Left kidney (tissue), 2 donors: ENCODE results near the gene PSMB3. TPM values are rescaled to one million over a fixed set of nuclear protein-coding genes. Genes with fewer than 3 reads are reported as not detected.
"Not testable (repeated sequence)": the region's sequence is repeated elsewhere in the genome, so short reads cannot be mapped to it uniquely, and the experiment has no call there.

Experiments
- DNase-seq: peaks from one replicate; pipeline ENCODE4 v3.0.0-alpha.2; 2013
- polyA plus RNA-seq: library from polyadenylated mRNA; unstranded; fragments of 120-200 nt; gene quantifications from one replicate; pipeline ENCODE4 v1.2.1, GENCODE V29; 2013; ENCODE audit not compliant: insufficient read length

The PSMB3 gene
- polyA plus RNA-seq, 1 donor, result 112 TPM

DNA sequence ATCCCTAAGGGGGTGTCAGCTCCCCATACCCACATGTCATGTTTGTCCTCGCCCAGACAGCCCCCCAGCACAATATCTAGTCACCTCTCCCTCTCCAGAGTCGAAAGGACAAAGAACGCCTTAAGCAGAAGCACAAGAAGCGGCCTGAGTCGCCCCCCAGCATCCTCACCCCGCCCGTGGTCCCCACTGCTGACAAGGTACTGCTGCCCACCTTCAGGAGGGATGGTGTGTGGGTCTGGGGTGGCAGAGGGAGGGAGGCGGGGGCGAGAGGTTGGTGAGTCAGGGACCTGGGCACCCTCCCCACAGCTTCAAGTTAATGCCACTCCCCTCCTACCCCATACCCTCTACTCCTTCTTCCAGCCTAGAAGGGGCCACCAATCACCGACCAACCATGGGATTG, 39.9 kb upstream of the PSMB3 start:
- DNase-seq, result no peak

DNA sequence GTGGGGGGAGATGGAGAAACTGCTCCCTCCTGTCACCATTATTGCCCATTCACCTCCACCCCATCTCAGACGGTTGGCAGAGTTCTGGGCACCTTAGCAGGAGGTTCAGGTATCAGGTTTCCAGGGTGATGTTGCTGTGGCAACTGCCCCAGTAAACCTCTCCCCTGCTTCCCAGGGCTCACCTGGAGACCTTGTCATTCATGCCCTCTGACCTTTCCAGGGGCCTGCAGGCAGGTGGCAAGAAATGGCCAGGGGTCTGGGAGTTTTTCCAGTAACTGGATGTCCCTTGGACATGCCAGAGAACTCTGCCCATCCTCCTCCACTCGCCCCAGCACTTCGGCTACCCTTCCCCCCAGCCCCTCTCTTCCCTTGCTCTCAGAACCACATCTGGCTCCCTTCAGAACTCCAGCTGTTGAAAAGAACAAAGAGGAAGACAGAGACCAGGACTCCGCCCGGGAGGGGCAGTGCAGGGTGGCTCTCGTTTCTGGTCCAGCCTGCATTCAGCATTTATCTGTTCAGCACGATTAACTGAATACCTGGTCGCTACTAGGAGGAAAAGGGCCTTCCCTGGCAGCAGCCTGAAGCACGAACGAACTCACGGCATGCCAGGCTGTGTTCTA, 39.0 kb upstream of the PSMB3 start:
- DNase-seq, result no peak

GRCh38 chr17:38715216-38715943, 37.2 kb upstream of the PSMB3 start:
- DNase-seq, result no peak

DNA sequence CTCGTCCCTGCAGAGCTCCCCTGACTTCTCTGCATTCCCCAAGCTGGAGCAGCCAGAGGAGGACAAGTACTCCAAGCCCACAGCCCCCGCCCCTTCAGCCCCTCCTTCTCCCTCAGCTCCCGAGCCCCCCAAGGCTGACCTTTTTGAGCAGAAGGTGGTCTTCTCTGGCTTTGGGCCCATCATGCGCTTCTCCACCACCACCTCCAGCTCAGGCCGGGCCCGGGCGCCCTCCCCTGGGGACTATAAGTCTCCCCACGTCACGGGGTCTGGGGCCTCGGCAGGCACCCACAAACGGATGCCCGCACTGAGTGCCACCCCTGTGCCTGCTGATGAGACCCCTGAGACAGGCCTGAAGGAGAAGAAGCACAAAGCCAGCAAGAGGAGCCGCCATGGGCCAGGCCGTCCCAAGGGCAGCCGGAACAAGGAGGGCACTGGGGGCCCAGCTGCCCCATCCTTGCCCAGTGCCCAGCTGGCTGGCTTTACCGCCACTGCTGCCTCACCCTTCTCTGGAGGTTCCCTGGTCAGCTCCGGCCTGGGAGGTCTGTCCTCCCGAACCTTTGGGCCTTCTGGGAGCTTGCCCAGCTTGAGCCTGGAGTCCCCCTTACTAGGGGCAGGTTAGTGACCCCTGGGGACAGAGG, 36.1 kb upstream of the PSMB3 start:
- DNase-seq, result no peak

GRCh38 chr17:38717139-38717745, 35.3 kb upstream of the PSMB3 start:
- no peak for DNase-seq

- no peak for DNase-seq
These were observed 33.1 kb upstream of the PSMB3 start for GRCh38 chr17:38719289-38719942.

DNA sequence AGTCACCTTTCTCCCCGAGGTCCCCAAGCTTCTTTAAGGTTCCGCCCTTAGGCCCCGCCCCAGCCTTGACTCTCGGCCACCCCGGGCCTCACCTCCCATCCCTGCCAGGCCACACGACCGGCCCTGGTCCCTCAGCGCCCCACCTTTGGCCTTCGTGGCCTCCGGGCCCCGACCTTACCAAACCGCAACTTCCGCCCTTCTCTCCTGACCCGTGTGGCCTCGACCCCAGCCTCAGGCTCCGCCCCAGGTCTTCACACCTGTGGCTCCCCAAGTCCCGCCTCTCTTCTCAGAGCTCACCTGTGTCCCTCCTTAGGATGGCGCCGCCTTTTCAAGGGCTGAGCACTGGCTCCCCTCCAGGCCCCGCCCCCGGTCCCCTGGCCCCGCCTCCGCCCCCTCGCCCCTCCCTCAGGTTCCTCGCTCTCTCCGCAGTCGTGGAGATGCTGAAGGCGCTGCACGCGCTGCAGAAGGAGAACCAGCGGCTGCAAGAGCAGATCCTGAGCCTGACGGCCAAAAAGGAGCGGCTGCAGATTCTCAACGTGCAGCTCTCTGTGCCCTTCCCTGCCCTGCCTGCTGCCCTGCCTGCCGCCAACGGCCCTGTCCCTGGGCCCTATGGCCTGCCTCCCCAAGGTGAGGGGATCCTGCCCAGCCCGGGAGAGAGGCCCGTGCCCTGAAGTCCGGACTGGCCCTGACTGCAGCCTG, 32.4 kb upstream of the PSMB3 start:
- no peak for DNase-seq

GRCh38 chr17:38720941-38721340, 31.6 kb upstream of the PSMB3 start:
- no peak for DNase-seq

DNA sequence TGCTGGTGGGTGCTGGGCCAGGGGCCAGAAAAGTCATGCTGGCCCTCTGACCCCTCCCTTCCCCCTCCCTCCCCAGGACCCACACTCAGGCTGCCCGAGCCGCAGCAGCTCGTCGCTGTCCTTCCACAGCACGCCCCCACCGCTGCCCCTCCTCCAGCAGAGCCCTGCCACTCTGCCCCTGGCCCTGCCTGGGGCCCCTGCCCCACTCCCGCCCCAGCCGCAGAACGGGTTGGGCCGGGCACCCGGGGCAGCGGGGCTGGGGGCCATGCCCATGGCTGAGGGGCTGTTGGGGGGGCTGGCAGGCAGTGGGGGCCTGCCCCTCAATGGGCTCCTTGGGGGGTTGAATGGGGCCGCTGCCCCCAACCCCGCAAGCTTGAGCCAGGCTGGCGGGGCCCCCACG, 30.7 kb upstream of the PSMB3 start:
- no peak for DNase-seq

GRCh38 chr17:38724337-38724988, 28.1 kb upstream of the PSMB3 start:
- no peak for DNase-seq

DNA sequence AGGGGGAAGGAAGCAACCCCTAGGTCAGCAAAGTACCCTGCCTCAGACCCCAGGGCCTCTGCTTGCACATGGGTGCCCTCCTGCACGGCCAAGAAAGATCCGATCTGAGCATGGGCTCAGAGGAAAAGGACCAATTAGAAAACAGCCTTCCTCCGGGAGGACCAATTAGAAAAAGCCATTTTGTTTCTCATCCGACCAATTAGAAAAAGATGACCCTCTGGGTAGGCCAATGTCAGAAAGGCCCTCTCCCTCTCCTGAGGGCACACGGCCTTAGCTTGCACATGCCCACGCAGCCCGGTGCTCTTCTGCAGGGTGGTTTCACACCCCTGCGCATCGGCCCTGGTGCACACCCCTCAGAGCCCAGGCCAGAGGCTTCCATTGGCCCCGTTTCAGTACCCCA, 27.5 kb upstream of the PSMB3 start:
- no peak for DNase-seq

- DNase-seq, result not testable (repeated sequence)
These were observed 26.4 kb upstream of the PSMB3 start for GRCh38 chr17:38726145-38726544.

DNA sequence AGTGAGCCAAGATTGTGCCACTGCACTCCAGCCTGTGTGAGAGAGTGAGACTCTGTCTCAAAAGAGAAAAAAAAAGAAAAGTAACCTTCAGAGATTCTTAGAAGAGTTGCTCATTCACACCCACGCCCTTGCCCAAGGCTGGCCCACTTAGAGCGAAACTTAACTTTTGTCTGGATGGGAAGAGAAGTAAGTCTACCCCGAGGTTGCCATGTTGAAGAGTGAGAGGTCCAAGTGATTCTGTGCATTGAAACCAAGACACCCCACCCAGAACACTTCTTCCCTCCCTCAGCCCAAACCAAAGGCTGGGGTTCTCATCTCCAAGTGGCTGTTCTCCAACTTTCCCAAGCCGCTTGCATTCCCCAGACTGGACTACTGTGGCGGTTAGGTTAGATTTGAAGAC, 24.8 kb upstream of the PSMB3 start:
- DNase-seq, result no peak

GRCh38 chr17:38728290-38728831, 24.2 kb upstream of the PSMB3 start:
- DNase-seq, result no peak

GRCh38 chr17:38729368-38729885, 23.1 kb upstream of the PSMB3 start:
- no peak for DNase-seq

- DNase-seq, result no peak
These were observed 22.5 kb upstream of the PSMB3 start, which contains the start of gene CISD3 for GRCh38 chr17:38729886-38730525. Gene CISD3, plus strand, starts transcription at chr17:38730341. Its CDS starts 18 bp downstream, at chr17:38730359.

- no peak for DNase-seq
These were observed 21.8 kb upstream of the PSMB3 start for GRCh38 chr17:38730526-38731379.

DNA sequence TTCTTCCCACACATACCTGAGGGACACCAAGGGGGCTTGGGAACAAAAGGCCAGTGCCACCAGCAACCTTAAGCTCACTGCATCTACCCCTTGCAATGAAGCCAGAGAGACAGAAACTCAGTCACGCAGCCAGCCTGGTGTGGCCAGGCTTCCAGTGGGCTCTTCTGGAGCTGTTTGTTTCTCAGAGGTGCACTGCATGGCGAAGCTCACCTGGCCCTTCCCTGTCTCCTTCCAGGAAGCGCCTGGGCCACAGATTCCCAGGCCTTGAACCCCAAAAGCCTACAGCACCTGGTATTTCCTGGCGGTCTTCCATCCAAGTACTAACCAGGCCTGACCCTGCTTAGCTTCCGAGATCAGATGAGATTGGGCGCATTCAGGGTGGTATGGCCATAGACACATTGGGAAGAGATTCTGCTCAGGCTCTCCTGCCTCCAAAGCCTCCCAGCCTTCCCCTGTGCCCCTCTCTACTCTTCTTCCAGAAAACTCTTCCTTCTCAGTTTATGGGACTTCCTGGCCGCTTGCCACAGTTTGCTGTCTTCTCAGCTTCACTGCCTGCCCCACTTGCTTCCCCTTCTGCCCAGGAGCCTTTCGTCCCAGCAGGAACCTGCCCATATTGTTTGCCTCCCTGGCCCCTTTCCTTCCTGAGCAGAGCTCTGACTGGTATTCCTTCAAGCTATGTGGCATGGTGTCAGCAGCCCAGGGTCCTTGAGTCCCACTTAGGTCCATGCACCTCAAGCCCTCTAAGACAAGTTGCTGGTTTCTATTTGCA, 20.8 kb upstream of the PSMB3 start:
- DNase-seq, result no peak
